OCI-M2 (cell line): Measurements from ENCODE around the gene CD248.
A peak's percentile ranks its signal among the peaks of the same experiment; 100 is the strongest.
"Not testable (repeated sequence)": the region's sequence is repeated elsewhere in the genome, so short reads cannot be mapped to it uniquely, and the experiment has no call there.

ENCODE experiments used
- DNase-seq: peaks from one replicate; lab custom pipeline; 2025; ENCODE audit not compliant: unreplicated experiment; lab: John Stamatoyannopoulos, UW

The CD248 gene, protein sequence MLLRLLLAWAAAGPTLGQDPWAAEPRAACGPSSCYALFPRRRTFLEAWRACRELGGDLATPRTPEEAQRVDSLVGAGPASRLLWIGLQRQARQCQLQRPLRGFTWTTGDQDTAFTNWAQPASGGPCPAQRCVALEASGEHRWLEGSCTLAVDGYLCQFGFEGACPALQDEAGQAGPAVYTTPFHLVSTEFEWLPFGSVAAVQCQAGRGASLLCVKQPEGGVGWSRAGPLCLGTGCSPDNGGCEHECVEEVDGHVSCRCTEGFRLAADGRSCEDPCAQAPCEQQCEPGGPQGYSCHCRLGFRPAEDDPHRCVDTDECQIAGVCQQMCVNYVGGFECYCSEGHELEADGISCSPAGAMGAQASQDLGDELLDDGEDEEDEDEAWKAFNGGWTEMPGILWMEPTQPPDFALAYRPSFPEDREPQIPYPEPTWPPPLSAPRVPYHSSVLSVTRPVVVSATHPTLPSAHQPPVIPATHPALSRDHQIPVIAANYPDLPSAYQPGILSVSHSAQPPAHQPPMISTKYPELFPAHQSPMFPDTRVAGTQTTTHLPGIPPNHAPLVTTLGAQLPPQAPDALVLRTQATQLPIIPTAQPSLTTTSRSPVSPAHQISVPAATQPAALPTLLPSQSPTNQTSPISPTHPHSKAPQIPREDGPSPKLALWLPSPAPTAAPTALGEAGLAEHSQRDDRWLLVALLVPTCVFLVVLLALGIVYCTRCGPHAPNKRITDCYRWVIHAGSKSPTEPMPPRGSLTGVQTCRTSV

DNA sequence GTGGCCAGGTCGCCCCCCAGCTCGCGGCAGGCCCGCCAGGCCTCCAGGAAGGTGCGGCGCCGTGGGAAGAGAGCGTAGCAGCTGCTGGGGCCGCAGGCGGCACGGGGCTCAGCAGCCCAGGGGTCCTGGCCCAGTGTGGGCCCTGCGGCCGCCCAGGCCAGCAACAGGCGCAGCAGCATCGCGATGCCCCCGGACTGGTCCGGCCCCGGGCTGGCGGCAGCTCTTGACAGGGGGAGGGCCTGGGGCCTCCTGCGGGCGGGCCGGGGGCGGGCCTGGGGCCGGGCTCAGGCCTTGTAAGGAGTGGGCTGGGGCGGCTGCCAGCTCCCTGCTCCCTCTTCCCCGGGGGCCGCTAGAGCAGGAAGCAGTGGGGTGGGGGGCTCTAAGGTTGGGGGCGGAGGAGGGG is at the start of gene CD248:
Gene CD248, minus strand, starts transcription at position 196 of the 403 bp plus-strand sequence. Its CDS starts 17 bp downstream, at position 179.
- no peak for DNase-seq

DNA sequence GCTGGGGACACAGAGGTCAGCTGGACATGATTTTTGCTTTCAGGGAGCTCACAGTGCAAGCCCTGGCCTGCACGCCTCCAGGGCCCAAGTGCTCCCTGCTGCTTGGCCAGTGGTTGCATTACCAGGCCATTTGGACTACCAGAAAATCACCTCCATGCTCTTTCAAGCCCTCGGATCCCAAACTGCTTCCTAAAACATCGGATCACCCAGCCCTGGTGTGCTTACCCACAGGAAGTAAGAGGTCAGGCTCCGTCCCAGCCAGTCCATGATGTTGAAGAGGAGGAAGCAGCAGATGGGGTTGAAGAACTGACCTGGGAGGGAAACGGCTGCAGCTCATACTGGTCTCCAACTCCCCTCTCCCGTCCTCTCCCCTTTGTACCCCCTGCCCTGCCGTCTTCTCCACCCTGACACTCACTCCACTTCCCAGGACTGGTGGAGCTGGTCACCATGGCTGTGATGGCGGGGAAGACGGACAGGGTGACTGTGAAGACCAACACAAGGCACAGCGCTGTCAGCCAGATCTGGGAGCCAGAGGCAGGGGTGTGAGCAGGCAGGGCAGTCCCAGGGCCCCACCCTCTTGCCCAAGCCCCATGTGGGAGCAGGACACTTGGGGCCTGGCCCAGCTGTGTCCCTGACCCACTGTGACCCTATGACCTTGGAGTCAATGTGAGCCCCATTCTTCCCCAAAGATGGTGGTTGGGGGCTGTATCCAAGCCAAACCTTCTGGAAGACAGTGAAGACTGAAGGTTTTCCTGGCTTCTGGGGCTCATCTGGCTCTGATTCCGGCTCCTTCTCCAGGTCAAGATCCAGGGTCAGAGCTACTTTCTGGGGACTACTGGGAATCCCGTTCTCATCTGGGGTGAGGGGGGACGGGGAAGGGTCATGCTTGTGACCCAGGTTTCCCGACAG is 49.1 kb upstream of the CD248 start:
- DNase-seq, result no peak

DNA sequence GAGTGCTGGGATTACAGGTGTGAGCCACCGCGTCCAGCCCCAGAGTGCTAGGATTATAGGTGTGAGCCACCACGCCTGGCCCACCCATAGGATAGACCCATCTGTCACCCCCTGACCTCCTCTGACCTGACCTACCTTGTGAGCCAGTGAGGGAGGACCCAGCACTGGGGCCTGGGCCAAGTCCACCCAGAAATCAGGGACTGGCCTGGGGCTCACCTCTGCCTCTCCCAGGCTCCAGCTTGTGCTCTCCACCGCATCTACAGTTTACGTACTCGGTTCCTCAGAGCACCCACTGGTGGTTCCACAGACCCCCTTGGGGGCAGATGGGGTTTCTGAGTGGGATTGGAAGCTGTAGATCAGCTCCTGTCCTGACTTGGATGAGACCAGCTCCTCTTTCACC is 48.3 kb upstream of the CD248 start:
- no peak for DNase-seq

DNA sequence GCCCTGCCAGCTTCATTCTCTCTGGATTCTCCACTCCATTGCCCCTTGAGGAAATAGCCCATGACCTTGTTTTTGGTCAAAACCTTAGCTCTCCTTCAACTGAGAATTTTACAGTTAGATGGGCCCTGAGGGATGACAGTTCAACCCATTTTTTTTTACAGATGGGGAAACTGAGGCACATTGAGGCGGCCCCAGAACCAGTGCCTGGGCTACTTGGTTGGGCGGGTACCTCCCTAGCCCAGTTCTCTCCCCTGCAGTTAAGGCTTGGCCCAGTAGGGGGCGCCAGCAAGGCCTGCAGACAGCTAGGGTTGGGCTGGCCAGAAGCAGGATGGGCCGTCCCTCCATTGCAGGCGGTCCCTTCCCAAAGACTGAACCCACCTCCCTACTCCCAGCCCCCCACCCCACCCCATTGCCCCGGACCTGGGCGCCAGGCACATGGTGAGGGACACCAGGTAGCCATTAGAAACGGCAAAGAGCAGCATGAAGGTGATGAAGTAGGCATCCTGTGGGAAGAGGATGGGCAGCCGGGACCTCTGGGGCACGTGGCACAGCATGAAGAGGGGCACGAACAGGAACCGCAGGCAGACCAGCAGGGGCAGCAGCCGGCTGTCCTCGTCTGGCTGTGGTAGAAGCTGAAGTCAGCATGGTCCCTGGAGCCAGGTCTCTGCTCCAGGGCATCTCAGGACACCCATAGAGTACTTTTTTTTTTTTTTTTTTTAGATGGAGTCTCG is 47.1 kb upstream of the CD248 start:
- no peak for DNase-seq

DNA sequence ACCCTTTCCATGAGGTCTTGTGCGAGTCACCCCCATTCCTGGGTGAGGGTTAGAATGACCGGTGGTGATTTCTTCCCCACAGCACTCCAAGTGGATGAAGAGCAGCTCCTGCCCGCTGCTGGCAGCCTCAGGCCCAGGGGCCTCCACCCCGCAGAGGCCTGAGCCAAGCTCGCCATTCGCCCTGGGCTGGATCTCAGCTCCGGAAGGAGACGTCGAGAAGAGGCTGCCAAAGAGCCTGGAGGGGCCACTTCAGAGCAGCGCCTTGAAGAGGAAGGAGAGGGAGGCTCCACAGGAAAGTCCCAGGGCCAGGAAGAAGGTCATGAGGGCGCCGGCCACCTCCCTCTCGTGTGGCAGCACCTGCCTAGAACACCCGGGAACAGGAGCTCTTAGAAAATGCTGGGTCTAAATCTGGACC is 46.4 kb upstream of the CD248 start:
- no peak for DNase-seq

DNA sequence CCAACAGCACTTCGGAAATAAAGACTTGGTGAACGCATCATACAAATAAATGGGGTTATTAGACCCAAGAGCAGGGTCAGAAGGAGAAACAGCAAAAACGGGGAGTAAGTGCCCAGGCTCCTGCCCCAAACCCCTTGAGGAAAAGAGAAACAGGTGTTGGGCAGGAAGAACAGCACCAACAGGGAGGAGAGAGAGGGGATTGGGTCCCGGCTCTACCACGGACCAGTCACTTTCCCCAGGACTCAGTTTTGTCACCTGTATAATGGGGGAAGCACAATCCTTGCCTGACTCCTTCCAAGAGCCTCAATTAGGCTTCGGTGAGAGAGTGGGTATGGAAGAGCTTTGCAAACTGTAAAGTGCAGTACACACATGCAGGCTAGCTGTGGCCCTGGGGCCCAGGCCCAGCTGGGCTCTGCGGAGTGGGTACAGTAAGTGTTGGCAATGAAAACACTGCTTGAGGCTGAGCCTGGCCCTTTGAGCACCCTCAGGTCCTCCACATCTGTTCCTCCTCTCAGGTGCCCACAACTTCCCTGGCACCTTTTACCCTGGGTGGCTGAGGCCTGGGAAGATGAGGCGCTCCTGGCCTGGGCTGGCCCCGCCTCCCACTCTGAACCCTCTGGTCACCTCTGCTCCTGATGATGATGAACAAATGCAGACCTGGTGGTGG is 45.8 kb upstream of the CD248 start:
- no peak for DNase-seq

DNA sequence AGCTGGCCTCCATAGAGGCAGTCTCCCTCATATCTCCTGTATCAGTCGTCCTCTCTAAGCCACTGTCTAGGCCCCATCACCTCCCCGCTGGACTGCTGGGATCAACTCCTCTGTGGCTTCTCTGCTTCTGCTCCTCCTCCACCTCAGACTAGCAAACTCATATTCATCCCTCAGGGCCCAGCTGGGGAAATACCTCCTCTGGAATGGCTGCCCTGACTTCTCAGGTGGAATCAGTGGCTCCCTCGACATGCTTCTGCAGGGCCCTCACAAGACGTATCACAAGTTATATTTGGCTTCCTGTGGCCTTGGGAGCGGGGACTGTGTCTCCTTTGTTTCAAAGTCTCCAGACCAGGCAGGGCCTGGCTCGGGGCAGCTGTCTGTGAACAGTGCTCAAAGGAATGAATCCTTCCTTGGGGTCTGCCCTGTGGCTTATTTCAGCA is 44.7 kb upstream of the CD248 start:
- DNase-seq, result no peak

DNA sequence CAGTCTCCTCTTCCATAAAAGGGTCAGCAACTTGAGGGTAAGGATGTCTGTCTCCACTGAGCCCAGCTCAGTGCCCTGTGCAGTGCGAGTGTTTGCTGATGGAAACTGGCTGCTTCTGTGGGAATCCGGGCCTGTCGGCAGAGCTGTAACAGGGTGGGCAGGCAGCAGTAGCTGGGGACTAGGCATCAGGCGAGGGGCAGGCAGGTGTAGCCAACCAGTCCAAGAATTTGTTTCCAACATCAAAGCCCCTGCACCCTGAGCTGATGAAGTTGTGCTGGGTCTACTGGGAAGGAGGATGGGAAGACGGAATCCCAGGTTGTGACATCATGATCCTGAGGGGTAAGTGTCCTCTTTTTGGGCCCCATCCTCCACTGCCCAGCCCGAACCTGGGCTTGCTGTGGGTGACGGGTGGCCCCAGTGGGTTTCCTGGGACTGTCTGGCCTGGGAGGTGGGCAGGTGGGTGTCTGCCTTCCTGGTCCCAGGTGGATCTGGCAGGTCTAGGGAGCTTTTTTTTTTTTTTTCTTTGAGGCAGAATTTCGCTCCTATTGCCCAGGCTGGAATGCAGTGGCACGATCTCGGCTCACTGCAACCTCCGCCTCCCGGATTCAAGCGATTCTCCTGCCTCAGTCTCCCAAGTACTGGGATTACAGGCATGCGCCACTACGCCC is 43.7 kb upstream of the CD248 start:
- no peak for DNase-seq

DNA sequence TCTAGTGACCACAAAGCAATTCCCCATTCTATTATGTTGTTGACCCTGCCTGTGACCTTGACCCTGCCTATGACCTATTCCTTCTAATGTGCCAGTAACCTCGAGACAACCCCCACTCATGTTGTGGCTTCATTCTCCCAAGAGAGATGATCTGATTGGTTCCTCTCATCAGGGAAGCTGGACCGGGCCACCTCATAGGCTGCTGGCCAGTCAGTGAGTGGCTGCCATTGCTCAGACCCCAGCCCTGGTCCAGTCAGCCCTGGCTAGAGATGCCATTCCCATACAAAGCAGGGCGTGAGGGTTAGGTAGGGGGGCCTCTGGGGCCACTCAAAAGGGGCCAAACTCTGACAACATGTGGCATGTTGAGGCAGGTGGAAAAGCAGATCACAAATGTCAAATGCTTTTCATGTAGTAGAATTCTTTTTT is 42.8 kb upstream of the CD248 start:
- no peak for DNase-seq

DNA sequence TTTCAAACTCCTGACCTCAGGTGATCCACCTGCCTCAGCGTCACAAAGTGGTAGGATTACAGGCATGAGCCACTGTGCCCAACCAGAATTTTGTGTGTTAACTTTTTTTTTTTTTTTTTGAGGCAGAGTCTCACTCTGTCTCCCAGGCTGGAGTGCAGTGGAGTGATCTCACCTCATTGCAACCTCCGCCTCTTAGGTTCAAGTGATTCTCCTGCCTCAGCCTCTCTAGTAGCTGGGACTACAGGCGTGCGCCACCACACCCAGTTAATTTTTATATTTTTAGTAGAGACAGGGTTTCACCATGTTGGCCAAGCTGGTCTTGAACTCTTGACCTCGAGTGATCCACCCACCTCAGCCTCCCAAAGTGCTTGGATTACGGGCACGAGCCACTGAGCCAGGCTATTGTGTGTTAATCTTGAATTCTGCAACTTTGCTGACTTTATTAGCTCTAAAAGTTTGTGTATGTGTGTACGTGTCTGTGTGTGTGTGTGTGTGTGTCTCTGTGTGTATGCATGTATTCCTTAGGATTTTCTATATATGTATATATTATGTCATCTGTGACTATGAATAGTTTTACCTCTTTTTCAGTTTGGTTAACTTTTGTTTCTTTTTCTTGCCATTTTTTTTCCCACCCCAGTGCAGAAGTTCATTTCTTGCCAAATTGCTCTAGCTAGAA is 33.9 kb upstream of the CD248 start:
- DNase-seq, result not testable (repeated sequence)

DNA sequence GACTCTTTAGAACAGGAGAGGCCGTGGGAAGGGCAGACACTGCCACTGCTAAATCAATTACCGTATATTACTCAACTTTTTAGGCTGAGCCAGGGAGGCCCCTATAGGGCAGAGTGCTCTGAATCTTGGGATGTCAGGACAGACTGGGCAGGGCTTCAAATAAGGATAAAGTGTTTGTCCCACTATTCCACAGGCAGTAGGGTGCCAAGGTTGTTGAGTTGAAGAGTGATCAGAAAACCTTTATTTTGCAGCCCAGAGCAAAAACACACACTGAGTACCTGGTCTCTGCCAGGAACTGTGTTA is 32.2 kb upstream of the CD248 start:
- no peak for DNase-seq

DNA sequence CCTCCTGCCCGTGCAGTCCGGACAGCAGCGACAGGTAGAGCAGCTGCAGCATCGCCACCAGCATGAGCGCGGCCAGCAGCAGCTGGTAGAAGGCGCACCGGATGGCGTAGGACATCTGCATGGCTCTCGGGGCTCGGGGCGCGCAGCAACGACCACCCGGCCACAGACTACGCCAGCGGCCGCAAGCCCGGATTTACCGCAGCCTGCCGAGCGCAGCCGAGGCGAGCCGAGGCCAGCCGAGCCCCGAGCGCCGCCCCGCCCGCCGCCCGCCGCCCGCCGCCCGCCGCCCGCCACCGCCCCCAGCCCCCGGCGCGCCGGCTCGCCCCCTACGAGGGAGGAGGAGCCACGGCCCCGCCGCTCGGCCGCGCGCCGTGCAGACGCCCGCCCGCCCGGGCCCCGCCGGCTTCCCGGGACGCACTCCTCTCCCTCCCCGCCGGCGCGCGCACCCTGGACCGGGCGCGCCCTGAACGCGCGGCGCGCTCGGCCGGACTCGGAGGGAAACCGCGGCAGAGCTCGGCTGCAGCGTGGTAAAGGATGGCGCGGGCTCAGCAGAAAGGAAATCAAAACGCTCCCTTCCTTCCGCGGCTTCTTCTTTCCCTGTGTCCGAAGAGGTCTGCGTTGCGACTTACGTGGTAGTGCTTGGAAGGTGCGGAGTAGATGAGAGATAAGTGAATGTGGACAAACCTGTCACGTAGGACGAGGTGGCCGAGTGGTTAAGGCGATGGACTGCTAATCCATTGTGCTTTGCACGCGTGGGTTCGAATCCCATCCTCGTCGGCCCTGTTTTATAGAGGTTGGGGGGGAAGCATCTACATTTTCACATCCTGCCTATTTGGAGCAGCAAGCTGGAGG is 30.8 kb upstream of the CD248 start, which contains the start of gene B4GAT1:
Gene B4GAT1, minus strand, starts transcription at position 205 of the 852 bp plus-strand sequence. Its CDS starts 84 bp downstream, at position 121.
- DNase-seq, result no peak

DNA sequence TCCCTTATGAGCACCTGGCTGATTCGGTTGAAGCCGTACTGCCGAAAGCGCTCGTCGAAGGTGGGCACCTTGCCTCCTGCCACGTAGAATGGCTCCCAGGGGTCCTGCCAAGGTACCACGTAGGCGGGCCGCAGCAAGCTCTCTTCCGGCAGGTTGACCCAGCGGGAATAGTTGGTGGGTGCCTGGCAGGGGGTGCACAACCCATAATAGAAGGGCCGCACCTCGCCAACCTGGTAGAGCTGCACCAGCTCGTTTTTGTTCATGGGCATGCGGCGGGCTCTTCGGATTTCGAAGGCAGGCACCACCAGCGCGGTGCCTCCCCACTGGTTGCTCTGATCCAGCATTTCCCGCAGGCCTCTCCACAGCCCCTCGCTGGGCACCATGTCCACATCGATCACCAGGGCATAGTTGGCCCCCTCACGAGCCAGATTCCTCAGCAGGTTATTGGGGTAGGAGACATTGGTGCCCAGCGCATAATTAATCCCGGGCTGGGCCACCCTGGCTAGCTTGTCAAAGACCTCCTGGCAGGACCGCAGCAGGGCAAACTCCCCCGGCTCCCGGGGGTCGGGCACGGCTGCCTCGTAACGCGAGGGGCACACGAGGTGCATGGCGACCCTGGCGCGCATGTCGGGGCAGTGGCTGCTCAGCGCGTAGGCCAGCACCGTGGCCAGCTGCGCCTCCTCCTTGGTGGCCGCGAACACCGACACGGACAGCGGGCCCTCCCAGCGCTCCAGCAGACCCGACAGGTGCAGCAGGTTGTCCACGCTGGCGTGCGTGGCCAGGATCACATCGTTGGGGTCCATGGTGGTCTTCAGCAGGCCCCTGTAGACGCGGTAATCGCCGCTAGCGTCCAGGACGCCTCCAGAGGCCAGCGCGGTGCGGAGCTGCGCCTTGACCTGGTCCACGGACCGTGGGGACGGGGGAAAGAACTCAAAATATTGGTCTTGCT is 29.9 kb upstream of the CD248 start:
- no peak for DNase-seq

DNA sequence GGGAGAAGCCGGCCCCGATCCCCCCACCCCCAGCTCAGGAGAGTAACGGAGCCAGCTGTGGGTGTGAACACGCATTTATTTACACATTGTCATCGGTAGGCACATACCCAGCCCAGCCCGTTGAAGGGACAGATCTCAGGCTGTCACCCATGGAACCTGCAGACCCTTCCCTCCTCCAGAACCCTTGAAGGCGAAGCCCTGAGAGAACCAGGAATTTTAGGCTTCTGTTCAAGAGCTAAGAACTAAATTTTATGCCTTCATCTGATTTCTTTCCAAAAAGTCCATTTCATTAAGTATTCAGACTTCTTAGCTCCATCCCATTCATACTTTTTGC is 28.4 kb upstream of the CD248 start:
- no peak for DNase-seq

DNA sequence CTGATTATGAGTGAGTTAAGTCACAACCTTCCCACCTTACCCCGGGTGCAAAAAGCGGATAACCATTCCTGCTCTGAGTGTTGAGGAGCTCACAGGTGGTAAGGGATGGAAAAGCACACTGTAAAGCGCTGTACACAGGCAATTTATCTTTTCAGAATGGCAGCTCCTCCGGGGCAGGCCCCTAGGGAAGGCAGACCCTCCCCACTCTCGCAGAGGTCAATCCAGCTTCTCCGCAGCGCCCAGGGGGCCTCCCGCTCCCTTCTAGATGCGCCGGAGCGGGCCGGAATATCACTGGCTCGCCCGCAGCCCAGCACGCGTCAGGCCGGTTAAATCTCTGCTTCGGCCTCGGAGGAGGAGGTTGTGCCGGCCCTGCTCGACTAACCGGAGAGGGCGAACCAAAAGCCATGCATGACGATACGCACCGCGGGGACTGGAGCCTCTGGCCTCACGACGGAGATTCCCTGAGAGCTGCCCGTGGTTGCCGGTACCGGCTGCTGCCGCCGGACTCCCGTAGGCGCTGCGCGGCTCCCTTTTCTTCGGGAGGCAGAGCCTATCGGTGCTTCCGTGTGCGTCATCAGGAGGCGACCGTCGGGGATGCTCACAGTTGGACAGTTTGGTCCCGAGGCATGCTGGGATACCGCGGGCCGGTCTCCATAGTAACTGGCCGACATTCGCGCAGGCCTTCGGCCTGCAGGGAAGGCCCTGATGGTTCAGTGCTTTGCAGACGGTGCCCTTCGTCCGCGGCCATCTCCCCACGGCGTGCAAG is 27.9 kb upstream of the CD248 start, which contains the start of gene BRMS1:
Gene BRMS1, minus strand, starts transcription at position 555 of the 766 bp plus-strand sequence. CDS start 2,870 bp downstream, outside the sequence.
- DNase-seq, result peak; percentile 64

DNA sequence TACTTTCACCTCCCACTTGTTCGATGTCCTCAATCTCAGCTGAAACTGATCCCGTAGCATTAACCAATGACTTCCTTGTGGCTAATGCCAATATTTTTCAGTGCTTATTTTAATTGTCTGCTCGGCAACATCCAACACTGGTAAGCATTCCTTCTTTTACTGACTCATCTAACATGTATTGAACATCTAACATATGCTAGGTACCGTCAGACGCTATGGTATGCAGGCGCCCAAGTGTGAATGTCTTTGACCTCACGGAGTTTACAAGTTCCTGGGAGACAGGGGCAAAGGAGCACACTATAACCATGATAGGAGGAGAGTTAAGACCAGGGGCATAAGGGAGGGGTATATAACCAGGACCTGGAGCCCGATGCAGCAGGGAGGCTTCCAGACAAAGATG is 26.3 kb upstream of the CD248 start:
- no peak for DNase-seq
